SU-DHL-6 (cell line): ENCODE results near the gene DOCK8.

ENCODE experiments used
- H2AFZ ChIP-seq: fragments of 200-600 bp; sonication (generic); 2 replicates; pipeline ENCODE4 v1.6.1; 2014; ENCODE audit warnings: low read depth, mild to moderate bottlenecking, moderate library complexity, mixed read lengths, antibody characterized with exemption, low read length; ENCODE audit not compliant: severe bottlenecking
- H3F3A ChIP-seq: fragments of 200-600 bp; shearing (Covaris generic); 2 replicates; pipeline ENCODE4 v1.6.0; 2016; ENCODE audit warnings: antibody characterized with exemption, mild to moderate bottlenecking; ENCODE audit not compliant: insufficient read depth
- H3K27ac ChIP-seq: fragments of 200-600 bp; sonication (generic); 2 replicates; pipeline ENCODE4 v1.5.1; 2016; ENCODE audit warnings: low read depth, mild to moderate bottlenecking, low read length, moderate library complexity, mixed read lengths
- H3K27me3 ChIP-seq: fragments of 200-600 bp; sonication (generic), shearing (Covaris generic); 2 replicates; pipeline ENCODE4 v1.6.0; 2014; ENCODE audit warnings: mild to moderate bottlenecking, low read length
- H3K36me3 ChIP-seq: fragments of 200-600 bp; sonication (generic); 2 replicates; pipeline ENCODE4 v1.6.1; 2014; ENCODE audit warnings: mild to moderate bottlenecking, low read length, mixed read lengths
- H3K4me2 ChIP-seq: fragments of 300-600, 200-600 bp; shearing (Covaris generic), sonication (generic); 2 replicates; pipeline ENCODE4 v1.6.0; 2014; ENCODE audit warnings: low read length, low read depth, mild to moderate bottlenecking; ENCODE audit not compliant: poor library complexity, severe bottlenecking
- H3K4me3 ChIP-seq: fragments of 200-600 bp; sonication (generic); 2 replicates; pipeline ENCODE4 v1.5.1; 2014; ENCODE audit warnings: antibody characterized with exemption, low read length, mild to moderate bottlenecking, mixed read lengths; ENCODE audit not compliant: insufficient read depth, poor library complexity, severe bottlenecking
- H3K79me2 ChIP-seq: fragments of 200-600 bp; sonication (generic); 2 replicates; pipeline ENCODE4 v1.6.1; 2014; ENCODE audit warnings: mild to moderate bottlenecking, low read length, moderate library complexity; ENCODE audit not compliant: insufficient read depth
- H3K9ac ChIP-seq: fragments of 200-600 bp; sonication (generic); 2 replicates; pipeline ENCODE4 v1.7.0; 2014; ENCODE audit warnings: mild to moderate bottlenecking, low read length
- H3K9me2 ChIP-seq: fragments of 200-600 bp; sonication (generic); replicated peaks from 2 replicates; pipeline ENCODE4 v1.6.1; 2014; ENCODE audit warnings: low read length; ENCODE audit not compliant: insufficient read depth
- H3K9me3 ChIP-seq: fragments of 200-600 bp; sonication (generic); 2 replicates; pipeline ENCODE4 v1.6.1; 2014; ENCODE audit warnings: low read length, mixed read lengths; ENCODE audit not compliant: insufficient read depth
- H4K20me1 ChIP-seq: fragments of 200-600 bp; sonication (generic); 2 replicates; pipeline ENCODE4 v1.6.1; 2014; ENCODE audit warnings: low read depth, mild to moderate bottlenecking, antibody characterized with exemption, low read length, moderate library complexity, mixed read lengths
- CTCF ChIP-seq: fragments of 200-600 bp; sonication (generic); IDR thresholded peaks from one replicate; pipeline ENCODE4 v1.5.1; 2017; ENCODE audit warnings: antibody characterized with exemption, mild to moderate bottlenecking, low read length, moderate library complexity; ENCODE audit not compliant: insufficient read depth, poor library complexity, severe bottlenecking
- EZH2phosphoT487 ChIP-seq: fragments of 200-600 bp; sonication (generic), shearing (Covaris generic); conservative IDR thresholded peaks from 2 replicates; pipeline ENCODE4 v1.6.1; 2018; ENCODE audit warnings: mild to moderate bottlenecking, antibody characterized with exemption, low read length, moderate library complexity, mixed read lengths

DOCK8 gene

GRCh38 chr9:304519-305185 is 90.0 kb downstream of the DOCK8 start:
- Histone ChIP-seq H2AFZ (no peak overlapping the region), H3K9me2 (no peaks in the 10 kb centered on the region), H3K9me3 (no peaks in the 10 kb centered on the region), H3F3A (no peaks in the 10 kb centered on the region), H4K20me1 (no peaks in the 10 kb centered on the region), H3K4me2 (no peak overlapping the region), H3K4me3 (no peak overlapping the region), H3K27me3 (no peaks in the 10 kb centered on the region), H3K9ac (no peak overlapping the region), H3K27ac (no peak overlapping the region), H3K36me3 (peaks cover 28% of the 10 kb centered on the region; the same call in 1 of the 2 replicates), H3K79me2 (no peaks in the 10 kb centered on the region)
- TF ChIP-seq EZH2phosphoT487 (no peak), CTCF (no peak)

- Histone ChIP-seq H3K79me2 (no peaks in the 10 kb centered on the region), H3K4me3 (no peak overlapping the region), H3K4me2 (no peak overlapping the region), H3K9ac (no peak overlapping the region), H3K27ac (no peak overlapping the region), H2AFZ (no peak overlapping the region), H4K20me1 (no peaks in the 10 kb centered on the region), H3K9me3 (no peaks in the 10 kb centered on the region), H3K9me2 (no peaks in the 10 kb centered on the region), H3K36me3 (peaks cover 25% of the 10 kb centered on the region; the same call in 1 of the 2 replicates), H3F3A (no peaks in the 10 kb centered on the region), H3K27me3 (no peaks in the 10 kb centered on the region)
- no peak for TF ChIP-seq CTCF
These were observed 92.2 kb downstream of the DOCK8 start for GRCh38 chr9:306907-307306.

GRCh38 chr9:311841-312240 is 97.2 kb downstream of the DOCK8 start:
- H3F3A ChIP-seq = 0 out of 2 replicates have a peak, but pooled peaks cover 7% of the 10 kb centered on the region
- TF ChIP-seq CTCF = no peak
- no peaks in the 10 kb centered on the region for H3K79me2 ChIP-seq
- H3K9me2 ChIP-seq = no peaks in the 10 kb centered on the region
- no peak overlapping the region for H2AFZ ChIP-seq
- H3K27ac ChIP-seq = no peak overlapping the region
- H3K36me3 ChIP-seq = peaks cover 43% of the 10 kb centered on the region
- H3K27me3 ChIP-seq = no peaks in the 10 kb centered on the region
- H3K9me3 ChIP-seq = no peaks in the 10 kb centered on the region
- no peaks in the 10 kb centered on the region for H4K20me1 ChIP-seq
- H3K4me2 ChIP-seq = no peak overlapping the region
- no peak overlapping the region for H3K9ac ChIP-seq
- no peak overlapping the region for H3K4me3 ChIP-seq
